HL-60 (cell line): ENCODE measurements around the gene ADAR.

ENCODE experiments used
- DNase-seq, 2 experiments: peaks; one replicate each; pipeline ENCODE4 v3.0.0-alpha.2; 2010 to 2020; ENCODE audit warnings: low read depth in 1 of 2, low spot score in 1 of 2
- H3K27ac ChIP-seq: fragments of 250-450 bp; sonication (Bioruptor Pico); replicated peaks from 2 replicates; pipeline ENCODE4 v1.5.1; 2020; ENCODE audit warnings: mild to moderate bottlenecking, moderate library complexity
- H3K27me3 ChIP-seq: fragments of 250-450 bp; sonication (Bioruptor Pico); 2 replicates; pipeline ENCODE4 v1.5.1; 2021; ENCODE audit warnings: mild to moderate bottlenecking, moderate library complexity; ENCODE audit not compliant: insufficient read depth, poor library complexity, severe bottlenecking
- H3K4me3 ChIP-seq: replicated peaks from 2 replicates; pipeline ENCODE4 v1.5.1; 2011; ENCODE audit warnings: mild to moderate bottlenecking, control low read depth, low read length; ENCODE audit not compliant: insufficient read depth
- GABPA ChIP-seq: IDR thresholded peaks from 2 replicates; pipeline ENCODE4 v1.6.1; 2012; ENCODE audit warnings: low read depth
- POLR2AphosphoS5 ChIP-seq: IDR thresholded peaks from 2 replicates; pipeline ENCODE4 v1.6.1; 2012; ENCODE audit warnings: low read depth
- SPI1 ChIP-seq: IDR thresholded peaks from 2 replicates; pipeline ENCODE4 v1.6.1; 2012; ENCODE audit warnings: low read depth, mild to moderate bottlenecking, borderline replicate concordance
- TF ChIP-seq, protein P1 (sequence below): IDR thresholded peaks from 2 replicates; pipeline ENCODE4 v1.6.1; 2012; ENCODE audit warnings: low read depth; ENCODE audit not compliant: insufficient replicate concordance
- TF ChIP-seq, protein P2 (sequence below): IDR thresholded peaks from one replicate; pipeline ENCODE4 v1.5.1; 2011; ENCODE audit warnings: low read length, control low read depth, inconsistent platforms; ENCODE audit not compliant: insufficient read depth

The ADAR gene

DNA sequence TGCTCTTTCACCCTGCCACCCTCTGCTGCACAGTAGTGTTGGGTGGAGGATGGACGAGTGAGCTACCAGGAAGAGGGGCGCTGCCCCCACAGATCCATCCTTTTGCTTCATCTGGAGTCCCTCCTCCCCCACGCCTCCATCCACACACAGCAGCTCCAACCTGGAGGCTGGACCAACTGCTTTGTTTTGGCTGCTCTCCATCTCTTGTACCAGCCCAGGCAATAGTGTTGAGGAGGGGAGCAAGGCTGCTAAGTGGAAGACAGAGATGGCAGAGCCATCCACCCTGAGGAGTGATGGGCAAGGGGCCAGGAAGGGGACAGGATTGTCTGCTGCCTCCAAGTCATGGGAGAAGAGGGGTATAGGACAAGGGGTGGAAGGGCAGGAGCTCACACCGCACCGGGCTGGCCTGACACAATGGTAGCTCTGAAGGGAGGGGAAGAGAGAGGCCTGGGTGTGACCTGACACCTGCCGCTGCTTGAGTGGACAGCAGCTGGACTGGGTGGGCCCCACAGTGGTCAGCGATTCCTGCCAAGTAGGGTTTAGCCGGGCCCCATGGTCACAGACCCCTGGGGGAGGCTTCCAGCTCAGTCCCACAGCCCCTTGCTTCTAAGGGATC, 31.9 kb downstream of the ADAR start:
- Histone ChIP-seq H3K4me3 (no peak overlapping the region), H3K27me3 (no peaks in the 10 kb centered on the region), H3K27ac (no peak overlapping the region)
- no peak for DNase-seq
- no peak for TF ChIP-seq GABPA
- TF ChIP-seq, protein P1, sequence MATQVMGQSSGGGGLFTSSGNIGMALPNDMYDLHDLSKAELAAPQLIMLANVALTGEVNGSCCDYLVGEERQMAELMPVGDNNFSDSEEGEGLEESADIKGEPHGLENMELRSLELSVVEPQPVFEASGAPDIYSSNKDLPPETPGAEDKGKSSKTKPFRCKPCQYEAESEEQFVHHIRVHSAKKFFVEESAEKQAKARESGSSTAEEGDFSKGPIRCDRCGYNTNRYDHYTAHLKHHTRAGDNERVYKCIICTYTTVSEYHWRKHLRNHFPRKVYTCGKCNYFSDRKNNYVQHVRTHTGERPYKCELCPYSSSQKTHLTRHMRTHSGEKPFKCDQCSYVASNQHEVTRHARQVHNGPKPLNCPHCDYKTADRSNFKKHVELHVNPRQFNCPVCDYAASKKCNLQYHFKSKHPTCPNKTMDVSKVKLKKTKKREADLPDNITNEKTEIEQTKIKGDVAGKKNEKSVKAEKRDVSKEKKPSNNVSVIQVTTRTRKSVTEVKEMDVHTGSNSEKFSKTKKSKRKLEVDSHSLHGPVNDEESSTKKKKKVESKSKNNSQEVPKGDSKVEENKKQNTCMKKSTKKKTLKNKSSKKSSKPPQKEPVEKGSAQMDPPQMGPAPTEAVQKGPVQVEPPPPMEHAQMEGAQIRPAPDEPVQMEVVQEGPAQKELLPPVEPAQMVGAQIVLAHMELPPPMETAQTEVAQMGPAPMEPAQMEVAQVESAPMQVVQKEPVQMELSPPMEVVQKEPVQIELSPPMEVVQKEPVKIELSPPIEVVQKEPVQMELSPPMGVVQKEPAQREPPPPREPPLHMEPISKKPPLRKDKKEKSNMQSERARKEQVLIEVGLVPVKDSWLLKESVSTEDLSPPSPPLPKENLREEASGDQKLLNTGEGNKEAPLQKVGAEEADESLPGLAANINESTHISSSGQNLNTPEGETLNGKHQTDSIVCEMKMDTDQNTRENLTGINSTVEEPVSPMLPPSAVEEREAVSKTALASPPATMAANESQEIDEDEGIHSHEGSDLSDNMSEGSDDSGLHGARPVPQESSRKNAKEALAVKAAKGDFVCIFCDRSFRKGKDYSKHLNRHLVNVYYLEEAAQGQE: no peak
- TF ChIP-seq POLR2AphosphoS5: no peak
- TF ChIP-seq SPI1: no peak
- TF ChIP-seq, protein P2, sequence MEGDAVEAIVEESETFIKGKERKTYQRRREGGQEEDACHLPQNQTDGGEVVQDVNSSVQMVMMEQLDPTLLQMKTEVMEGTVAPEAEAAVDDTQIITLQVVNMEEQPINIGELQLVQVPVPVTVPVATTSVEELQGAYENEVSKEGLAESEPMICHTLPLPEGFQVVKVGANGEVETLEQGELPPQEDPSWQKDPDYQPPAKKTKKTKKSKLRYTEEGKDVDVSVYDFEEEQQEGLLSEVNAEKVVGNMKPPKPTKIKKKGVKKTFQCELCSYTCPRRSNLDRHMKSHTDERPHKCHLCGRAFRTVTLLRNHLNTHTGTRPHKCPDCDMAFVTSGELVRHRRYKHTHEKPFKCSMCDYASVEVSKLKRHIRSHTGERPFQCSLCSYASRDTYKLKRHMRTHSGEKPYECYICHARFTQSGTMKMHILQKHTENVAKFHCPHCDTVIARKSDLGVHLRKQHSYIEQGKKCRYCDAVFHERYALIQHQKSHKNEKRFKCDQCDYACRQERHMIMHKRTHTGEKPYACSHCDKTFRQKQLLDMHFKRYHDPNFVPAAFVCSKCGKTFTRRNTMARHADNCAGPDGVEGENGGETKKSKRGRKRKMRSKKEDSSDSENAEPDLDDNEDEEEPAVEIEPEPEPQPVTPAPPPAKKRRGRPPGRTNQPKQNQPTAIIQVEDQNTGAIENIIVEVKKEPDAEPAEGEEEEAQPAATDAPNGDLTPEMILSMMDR: no peak

DNA sequence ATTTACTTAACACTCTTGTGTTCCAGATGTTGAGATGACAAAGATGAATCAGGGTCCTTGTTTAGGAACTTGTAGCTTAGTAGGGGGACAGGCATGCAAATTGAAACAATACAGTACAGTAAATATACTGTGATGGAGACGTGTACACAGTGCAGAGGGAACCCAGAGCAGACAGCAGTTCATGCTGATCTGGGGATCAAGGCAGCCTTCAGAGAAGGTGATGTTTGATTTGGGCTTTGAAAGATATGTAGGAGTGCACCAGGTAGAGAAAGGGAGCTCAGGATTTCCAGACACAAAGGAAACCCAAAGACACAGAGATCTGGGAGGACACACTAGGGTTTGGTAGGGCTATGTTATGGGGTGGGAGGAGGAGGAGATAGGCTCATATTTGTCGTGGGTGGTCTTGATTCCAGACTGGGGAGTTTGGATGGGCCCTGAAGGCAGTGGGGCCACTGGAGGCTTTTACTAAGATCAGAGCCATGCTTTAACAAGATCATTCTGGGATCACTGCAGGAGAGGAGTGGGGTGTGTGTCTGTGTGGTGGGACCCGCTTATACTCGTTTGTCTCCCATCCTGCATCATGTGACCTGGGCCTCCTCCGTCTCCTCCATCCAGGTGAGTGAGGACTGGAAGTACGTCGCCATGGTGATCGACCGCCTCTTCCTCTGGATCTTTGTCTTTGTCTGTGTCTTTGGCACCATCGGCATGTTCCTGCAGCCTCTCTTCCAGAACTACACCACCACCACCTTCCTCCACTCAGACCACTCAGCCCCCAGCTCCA, 32.6 kb downstream of the ADAR start:
- Histone ChIP-seq H3K27ac (no peak overlapping the region), H3K27me3 (no peaks in the 10 kb centered on the region), H3K4me3 (no peak overlapping the region)
- DNase-seq: no peak
- no peak for TF ChIP-seq POLR2AphosphoS5
- TF ChIP-seq, protein P2: no peak
- TF ChIP-seq SPI1: no peak
- TF ChIP-seq, protein P1: no peak
- TF ChIP-seq GABPA: no peak

DNA sequence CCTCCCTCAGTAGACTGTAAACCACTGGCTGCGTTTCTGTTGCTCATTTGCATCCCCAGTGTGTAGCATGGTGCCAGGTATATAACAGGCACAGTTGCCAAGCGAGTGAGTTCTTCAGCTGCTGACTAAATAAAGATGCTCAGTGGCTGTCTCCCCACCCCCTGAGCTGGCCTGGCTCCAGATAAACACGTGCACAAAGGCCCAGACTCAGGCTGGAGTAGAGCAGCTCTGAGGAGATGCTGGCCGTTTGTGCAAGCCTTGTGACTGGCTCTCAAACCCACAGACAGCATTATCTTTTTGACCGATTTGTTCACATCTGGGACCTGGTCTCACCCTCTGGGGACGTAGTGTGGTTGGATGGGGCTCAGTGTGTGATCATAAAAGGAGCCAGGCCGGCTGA, 33.3 kb downstream of the ADAR start:
- no peak overlapping the region for H3K4me3 ChIP-seq
- DNase-seq: no peak
- H3K27me3 ChIP-seq: no peaks in the 10 kb centered on the region
- TF ChIP-seq, protein P2: no peak
- H3K27ac ChIP-seq: no peak overlapping the region

DNA sequence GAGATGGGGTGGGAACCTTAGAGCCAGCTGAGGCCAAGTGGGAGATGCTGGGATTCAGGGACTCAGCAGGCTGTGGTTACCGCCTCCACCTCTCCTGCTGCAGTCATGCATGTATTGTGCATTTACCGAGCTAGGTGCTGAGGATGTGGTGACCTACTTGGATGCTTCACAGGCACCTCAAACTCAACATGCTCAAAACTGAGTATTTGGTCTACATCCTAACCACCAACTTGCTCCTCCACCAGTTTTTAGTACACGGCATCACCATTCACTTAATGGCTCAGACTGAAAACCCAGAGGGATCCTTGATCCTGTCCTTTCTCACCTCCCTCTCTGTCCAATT, 34.8 kb downstream of the ADAR start:
- H3K27me3 ChIP-seq: peaks cover 3% of the 10 kb centered on the region
- H3K27ac ChIP-seq: no peak overlapping the region
- DNase-seq: no peak
- H3K4me3 ChIP-seq: no peak overlapping the region
- no peak for TF ChIP-seq SPI1
- TF ChIP-seq GABPA: no peak
- no peak for TF ChIP-seq POLR2AphosphoS5
- TF ChIP-seq, protein P1: no peak
- TF ChIP-seq, protein P2: no peak
